Left kidney (tissue), 2 donors: ENCODE results near the gene LRRC25. TPM values are rescaled to one million over a fixed set of nuclear protein-coding genes. Genes with fewer than 3 reads are reported as not detected.

Source experiments
- DNase-seq: peaks from one replicate; pipeline ENCODE4 v3.0.0-alpha.2; 2013
- polyA plus RNA-seq: library from polyadenylated mRNA; unstranded; fragments of 120-200 nt; gene quantifications from one replicate; pipeline ENCODE4 v1.2.1, GENCODE V29; 2013; ENCODE audit not compliant: insufficient read length

Gene LRRC25
- polyA plus RNA-seq, 1 donor = 0.52 TPM

DNA sequence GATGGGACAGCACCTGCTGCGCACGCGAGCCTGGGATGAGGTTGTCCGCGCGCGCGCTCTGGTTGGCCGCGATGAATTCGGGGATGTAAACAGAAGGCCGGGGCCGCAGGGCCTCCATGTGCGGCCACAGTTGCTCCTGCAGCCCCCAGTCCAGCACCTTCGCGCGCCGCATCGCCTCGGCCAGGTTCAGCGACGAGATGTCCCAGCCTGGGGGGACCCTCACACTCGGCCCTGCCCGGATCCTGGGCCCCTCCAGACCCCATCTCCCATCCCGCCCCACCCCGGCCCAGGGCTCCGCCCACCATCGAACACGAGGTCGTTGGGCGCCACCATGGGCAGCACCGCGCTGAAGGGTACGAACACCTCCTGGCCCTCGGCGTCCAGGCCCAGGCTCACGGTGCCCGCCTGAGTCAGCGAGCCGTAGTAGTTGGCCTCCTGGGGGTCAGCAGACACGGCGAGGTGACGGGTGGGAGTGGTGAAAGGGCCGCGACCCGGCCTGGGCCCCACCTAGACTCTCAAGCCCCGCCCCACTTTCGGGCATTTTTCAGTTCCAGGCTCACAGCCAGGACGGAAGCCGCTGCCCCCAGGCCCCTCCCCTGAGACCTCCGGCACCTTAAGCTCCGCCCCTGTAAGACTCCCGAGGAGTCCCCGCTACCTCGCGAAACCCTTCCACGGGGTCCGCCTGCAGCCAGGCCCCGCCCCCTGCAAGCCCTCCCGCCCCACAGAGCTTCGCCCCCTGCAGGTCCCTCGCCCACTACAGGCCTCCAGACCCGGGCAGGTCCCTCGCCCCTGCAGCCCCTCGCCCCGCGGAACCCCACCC is 39.5 kb upstream of the LRRC25 start:
- DNase-seq = peak; percentile 87

DNA sequence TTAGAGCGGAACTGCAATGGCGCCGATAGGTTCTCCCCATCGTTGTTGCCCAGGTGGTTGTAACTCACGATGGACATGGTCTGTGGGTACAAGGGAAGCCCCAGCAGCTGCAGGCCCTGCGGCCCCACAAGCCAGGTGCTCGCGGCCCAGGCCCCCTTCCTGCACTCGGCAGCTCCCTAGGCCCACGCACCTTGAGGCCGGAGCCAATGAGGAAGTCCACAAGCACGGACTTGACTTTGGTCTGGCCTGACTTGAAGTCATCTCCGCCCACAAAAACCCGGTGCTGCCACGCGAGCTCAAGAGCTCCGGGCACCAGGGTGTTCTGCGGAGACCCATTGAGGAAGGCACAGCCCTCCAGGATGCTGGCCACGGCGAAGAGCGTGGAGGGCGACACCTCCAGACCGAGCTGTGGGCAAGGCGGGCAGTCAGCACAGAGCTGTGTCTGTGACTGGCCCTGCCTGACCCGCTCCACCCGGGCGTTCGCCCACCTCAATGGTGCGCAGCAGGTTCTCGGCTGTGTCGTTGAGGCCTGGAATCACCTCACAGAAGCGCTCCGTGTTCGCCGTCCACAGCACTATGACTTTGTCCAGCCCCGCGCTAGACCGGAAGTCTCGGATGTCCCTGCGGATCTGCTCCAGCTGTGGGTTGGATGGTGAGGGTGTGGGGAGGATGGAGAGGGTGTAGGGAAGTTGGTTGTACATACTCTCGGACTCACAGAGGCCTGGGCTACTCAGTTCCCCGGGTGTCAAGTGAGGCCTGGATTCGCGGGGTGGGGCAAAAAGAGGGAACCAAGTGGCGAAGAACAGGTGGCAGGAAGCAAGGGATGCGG is 38.6 kb upstream of the LRRC25 start:
- no peak for DNase-seq

DNA sequence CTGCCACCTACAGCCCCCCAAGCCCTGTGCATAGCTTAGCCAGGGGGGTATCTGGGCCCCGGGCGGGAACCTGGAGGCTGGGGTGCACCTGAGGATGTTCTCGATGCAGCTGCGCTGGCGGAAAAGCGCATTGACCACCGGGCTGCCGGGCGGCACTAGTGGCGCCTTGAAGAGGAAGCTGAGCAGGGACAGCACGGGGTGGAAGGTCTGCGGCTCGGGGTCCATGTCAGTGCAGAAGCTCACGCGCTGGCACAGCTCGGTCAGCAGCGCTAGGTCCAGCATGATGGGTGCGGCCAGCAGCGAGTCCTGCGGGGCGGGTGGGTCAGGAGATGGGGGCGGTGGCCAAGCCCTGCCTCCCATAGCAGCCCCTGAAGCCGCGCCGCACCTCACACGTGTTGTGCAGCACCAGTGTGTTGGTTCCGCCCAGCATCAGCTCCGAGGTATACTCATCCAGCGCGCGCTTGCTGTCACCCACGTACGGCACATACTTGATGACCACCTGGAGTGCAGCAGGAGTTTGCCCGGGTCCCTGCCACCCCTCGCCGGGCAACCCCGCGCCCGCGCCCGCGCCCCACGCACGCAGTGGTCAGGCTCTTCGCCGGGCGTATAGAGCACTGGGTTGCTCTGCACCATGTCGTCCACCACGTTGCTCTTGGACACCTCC is 37.9 kb upstream of the LRRC25 start:
- DNase-seq = no peak

DNA sequence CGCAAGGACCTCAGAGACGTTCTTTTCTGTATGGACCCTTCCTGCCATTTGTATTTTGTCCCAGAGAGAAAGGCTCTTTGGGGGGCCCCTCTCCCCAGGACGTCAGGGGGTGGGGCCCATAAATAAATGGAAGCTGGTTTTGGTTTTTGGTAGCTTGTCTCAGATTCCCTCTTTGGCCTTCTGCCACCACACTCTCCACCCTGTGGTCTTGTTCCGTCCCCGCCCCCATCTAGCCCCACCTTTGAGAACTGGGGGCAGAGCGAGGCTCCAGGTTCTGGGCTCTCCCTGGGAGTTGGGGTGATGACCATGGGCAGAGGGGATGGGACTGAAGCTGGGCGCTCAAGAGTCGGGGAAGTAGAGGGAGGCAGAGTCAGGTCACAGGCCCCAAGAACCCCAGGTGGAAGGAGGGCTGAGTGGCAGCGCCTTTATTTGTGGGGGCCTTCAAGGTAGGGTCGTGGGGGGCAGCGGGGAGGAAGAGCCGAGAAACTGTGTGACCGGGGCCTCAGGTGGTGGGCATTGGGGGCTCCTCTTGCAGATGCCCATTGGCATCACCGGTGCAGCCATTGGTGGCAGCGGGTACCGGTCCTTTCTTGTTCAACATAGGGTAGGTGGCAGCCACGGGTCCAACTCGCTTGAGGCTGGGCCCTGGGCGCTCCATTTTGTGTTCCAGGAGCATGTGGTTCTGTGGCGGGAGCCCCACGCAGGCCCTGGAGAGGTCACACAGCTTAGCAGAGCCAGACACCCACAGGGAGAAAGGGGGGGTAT is 37.2 kb upstream of the LRRC25 start:
- no peak for DNase-seq

DNA sequence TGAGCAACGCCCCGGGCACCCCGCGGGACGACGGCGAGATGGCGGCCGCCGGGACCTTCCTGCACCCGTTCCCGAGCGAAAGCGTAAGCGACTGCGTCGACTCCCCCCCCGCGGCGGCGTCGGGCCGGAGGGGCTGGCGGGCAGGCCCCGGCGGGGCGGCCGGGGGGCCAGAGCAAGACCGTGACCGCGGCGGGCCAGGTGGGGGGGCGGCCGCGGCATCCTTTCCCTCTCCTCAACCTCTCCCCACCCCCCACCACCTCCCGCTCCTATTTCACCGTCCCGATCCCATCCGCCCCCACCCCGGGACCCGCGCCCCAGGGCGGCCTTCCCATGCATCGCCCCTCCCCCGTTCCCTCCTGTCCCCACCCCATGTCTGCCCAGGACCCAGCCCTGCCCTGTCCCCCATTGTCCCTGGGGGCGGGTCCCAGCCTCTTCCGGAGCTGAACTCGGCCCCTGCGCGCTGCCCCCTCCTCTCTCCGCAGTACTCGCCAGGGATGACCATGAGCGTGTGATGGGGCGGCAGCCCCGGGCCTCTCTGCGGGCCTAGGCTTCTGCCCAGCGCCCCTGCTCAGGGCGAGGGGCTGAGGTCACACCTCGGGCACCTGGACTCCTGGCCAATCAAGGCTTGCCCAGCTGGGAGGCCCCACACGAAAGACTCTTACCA is 36.4 kb upstream of the LRRC25 start:
- no peak for DNase-seq

DNA sequence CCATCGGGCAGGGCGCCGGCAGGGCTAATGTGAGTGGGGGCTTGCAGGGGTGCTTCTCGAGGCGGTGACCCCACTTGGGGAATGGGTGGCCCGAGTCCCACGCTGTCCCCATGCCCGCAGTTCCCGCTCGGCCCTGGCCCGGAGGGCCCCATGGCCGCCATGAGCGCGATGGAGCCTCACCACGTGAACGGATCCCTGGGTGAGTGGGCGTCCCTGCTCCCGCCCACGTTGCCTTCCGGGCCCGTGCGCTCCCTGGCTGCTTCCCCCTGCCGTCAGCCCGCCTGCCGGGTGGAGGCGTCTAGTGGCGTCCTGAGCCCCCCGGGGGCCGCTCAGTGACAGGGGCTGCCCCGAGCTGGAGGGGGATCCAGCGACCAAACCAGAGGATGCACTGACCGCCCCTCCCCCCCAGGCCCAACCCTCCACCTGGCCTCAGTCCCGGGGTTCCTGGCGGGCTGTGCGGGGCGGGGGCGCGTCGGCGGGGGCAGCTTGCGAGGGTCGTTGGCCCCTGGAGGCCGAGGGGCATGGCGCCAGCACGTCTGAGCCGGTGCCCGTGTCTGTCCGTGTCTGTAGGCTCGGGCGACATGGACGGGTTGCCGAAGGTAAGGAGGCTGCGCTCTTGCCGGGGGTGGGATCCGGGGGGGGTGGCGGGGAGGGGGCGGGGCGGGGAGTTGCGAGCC is 35.7 kb upstream of the LRRC25 start:
- no peak for DNase-seq

DNA sequence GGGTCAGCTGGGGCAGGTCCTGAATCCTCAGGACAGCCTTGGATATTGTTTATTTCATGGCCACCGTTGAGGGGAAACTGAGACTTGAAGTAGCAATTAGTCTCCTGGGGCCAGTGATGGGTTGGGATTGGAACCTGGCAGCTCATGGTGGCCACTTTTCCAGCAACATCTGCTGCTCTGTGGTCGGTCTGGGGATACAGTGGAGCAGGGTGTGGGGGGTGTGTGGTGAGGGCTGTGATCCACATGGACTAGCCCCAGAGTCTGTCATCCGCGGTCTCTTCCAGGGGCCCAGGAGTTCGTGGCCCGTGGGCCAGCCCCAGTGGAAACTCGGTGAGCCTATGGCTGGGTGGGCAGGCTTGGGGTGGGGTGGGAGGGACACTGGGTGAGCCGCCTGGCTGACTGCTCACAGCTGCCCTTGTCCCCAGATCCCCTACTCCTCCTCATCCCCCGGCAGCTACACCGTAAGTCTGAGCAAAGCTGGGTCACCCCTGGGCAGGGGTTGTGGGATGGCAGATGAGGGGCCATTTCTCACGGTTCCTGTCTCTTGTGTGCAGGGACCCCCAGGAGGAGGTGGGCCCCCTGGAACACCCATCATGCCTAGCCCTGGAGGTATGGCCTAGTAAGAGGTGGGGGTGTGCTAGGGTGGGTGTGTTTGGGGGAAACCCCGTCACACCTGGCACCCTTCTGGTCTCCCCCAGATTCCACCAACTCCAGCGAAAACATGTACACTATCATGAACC is 35.0 kb upstream of the LRRC25 start:
- DNase-seq = no peak

DNA sequence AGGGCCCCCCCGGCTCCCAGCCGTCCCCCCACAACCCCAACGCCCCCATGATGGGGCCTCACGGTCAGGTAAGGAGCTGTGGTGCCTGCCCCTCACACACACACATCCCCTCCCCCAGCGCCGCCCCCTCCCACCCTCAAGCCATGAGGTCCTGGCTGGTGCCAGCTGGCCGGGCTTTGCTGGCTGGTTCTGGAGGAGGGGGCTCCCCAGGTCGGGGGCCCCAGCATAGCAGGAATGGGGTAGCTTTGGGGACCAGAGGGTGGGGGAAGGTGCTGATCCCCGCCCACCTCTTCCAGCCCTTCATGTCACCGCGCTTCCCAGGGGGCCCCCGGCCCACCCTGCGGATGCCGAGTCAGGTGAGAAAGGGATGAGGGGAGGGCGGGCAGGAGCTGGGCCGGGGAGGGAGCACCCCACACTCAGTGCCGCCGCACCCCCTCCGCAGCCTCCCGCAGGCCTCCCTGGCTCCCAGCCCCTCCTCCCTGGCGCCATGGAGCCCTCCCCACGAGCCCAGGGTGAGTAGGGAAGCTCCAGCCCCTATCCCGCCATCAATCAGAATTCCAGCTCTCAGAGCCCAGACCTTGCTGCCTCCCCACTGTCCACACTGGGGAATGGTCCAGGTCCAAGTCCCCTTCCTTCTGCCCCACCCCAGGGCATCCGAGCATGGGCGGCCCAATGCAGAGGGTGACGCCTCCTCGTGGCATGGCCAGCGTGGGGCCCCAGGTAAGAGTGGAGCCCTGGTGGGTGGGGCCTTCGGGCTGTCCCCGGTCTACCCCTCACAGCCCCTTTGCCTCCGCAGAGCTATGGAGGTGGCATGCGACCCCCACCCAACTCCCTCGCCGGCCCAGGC is 34.2 kb upstream of the LRRC25 start:
- no peak for DNase-seq

DNA sequence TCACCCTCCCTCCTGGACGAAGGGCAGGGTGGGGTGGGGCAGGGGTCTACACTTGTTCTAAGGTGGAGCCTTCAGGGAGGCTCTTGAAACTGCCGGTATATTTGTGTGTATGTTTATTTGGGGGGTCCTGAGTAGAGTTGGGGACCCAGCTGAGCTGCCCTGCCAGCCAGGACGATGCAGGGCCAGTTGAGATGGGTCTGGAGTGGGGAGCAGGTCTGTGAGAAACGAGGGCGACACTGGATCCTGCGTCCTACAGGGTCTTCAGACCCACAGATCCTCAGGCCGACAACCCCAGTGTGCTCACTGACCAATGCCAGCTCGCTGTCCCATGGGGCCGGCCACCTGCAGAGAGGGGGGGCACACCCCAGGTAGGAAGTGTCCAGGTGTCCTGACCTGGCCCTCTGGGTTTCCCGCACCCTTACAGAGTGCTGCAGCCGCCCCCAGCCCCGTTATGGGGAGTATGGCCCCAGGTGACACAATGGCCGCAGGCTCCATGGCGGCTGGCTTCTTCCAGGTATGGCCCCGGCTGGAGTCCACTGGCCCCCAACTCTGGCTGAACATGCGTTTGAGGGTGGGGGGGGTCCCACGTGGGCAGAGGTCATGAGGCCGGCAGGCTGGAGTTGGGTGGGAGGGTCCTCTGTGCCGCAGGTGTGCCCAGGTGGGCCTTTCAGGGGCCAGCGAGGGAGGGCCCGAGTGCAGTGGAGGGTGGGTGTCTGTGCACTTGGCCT is 33.2 kb upstream of the LRRC25 start:
- no peak for DNase-seq

DNA sequence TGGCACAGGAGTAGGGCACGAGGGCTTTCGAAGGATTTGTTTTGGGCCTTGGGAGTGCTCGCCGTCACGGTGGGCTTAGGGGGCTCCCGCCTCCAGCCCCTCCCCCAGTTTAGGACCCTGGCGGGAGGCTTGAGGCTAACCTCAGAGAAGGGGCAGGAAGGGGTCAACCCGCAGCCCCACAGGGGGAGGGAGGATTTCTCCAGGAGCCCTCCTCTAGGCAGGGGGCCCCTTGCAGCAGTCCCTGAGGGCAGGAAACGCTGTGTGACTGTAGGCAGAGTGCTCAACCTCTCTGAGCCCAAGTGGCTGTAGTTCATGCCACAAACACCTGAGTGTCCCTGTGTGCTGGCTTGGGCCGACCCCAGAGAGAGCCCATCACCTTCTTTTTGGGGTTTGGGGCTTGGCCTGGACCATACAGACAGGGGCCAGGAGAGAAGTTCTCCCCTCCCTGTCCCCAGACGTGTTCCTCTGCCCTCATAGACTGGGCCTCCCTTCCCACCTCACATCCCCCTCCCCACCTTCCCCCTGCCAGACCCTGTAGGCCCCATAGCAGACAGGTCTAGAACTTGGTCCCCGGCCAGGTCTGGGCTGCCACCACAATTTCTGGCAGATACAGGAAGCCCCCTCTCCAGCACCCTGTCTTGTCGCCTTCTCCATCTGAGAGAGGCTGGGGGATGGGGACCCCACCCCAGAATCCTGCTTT is 32.4 kb upstream of the LRRC25 start:
- no peak for DNase-seq

DNA sequence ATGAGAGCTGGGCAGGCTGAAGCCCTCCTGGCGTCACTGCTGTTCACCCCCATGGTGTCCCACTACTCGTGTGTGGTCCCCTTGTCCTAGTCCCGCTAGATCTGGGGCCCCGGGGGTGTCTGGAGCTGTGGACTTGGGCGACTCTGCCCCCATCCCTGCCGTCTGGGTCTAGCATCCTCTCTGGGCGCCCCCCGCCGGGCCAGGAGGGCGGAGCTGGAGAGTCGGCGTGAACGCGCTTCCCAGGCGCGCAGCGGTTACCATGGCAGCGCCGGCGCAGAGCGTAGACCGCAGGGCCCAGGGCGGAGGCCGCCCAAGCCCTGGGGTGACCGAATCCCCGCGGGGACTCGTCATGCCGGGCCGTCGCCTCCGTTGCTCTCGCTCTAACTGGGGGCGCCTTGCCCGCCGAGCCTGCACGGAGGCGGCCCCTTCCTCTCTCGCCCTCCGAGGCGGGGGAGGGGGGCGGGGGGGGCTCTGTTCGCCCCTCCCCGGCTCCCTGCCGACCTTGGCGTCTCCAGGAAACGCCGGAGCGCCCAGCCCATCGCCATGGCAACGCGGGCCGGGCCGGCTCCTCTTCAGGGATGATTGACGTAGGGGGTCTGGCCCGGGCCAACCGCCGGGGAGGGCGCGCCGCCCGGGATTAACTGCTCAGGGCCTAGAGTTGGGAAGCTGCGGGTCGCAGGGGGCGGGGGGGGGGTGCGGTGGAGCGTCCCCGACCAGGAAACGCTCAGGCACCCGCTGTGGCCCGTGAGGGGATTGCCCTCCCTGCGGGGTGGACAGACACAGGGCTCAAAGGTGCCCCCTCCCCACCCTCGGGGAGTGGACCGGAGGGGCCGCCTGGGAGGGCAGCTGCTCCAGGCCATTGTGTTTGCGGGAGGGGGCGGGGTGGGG is 31.6 kb upstream of the LRRC25 start:
- peak; percentile 89 for DNase-seq

DNA sequence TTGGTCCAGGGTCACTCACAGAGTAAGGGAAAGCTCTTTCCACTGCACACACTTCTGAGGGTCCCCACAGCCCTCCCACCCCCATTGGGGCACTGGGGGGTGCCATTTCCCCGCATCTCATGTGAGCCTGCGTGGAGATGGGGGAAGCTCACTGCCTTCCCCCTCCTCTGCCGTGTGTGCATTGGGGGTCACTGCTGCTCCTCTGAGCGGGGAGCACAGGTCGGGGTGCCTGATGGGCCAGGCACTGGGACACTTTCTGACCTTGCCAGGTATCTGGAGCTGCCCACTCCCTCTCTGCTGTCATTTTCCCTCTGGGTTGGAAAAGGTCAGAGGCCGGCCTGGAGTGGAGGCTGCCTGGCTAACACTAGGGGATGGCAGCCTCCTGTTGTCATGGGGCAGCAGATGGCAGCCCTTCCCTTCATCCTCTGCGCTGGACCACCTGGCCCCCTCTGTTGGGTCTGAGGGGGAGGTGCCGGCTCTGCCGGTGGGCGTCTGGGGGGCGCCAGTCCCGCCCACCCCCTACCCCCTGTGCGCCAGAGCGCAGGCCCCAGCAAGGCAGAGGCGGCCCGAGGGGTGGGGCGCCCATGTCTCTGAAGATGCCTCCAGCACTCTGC is 30.9 kb upstream of the LRRC25 start:
- DNase-seq = no peak

DNA sequence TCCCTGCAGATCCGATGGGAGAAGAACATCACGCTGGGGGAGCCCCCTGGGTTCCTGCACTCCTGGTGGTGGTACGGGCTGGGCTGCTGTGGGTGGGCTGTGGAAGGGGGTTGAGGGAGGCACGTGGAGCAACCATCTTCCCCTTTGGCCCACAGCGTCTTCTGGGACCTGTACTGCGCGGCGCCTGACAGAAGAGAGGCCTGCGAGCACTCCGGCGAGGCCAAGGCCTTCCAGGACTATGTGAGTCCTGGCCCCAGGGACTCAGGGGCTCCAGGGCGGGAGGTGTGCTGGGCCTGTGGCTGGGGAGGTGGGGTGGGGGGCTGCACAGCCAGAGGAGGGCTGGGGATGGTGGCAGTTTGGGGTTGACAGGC is 30.3 kb upstream of the LRRC25 start:
- no peak for DNase-seq

DNA sequence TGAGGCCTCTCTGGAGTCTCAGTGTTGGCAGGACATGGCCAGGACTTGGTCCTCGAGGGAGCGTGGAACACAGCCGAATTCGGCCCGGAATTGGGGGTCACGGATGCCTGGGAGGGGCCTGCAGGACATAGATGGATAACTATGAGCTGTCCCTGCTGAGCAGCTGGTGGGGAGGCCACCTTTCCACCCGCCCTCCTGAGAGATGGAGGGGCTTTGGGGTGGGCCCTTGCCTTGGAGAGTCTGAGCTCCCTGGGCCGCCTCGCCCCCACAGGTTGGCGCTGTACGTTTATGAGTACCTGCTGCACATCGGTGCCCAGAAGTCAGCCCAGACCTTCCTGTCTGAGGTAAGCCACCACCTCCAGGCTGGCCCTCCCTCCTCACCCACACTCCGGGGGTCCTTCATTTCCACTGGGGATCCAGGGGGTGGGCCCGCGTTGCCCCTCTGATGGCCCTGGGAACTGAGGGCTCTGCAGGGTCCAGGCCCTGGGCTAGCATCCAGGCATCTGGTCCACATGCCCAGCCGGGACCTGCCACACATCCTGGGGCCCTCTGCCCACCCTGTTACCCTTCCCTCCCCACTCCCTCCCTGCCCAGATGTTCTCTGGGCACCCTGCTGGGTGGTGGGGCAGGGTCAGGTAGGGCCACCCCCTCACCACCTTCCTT is 29.8 kb upstream of the LRRC25 start:
- no peak for DNase-seq

DNA sequence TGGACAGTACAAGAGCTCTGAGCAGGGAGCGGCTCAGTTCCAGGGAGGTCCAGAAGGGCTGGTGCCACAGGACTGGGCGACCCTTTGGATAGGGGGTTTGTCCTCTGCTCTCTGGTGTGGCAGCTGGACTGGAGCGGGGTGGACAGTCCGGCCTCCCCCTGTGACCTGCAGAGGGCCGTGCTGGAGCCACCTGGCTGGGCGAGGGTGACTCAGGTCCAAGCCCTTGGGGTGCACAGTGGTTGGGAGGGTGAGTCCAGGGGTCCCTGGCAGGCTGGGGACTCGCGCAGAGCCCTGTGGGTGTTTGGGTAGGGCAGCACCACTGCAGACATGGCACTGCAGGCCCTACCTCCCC is 29.0 kb upstream of the LRRC25 start:
- DNase-seq = no peak
